NCI-H510A (cell line): Measurements from ENCODE around the gene NALCN.

ENCODE experiments used
- DNase-seq: peaks from one replicate; lab custom pipeline; 2025; lab: John Stamatoyannopoulos, UW

The NALCN gene

DNA sequence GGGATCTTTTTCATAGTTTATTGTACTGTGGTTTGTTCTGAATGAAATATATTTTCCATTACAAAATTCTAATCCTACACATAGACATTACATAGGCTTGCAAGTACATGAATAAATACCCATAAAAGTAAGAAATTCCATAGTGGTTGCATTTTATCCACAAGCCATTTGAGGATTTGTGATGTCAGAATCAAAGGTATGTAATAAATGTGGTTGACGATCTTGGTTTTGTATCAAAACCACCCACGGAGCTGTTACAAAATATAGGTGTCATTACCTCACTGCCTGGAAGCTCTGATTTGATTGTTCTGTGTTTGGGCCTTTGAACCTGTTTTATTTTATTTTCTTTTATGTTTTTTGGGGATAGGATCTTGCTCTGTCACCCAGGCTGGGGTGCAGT lies 125.1 kb downstream of the NALCN start:
- DNase-seq = no peak

GRCh38 chr13:101289764-101290163 lies 126.5 kb downstream of the NALCN start:
- peak; percentile 49 for DNase-seq

DNA sequence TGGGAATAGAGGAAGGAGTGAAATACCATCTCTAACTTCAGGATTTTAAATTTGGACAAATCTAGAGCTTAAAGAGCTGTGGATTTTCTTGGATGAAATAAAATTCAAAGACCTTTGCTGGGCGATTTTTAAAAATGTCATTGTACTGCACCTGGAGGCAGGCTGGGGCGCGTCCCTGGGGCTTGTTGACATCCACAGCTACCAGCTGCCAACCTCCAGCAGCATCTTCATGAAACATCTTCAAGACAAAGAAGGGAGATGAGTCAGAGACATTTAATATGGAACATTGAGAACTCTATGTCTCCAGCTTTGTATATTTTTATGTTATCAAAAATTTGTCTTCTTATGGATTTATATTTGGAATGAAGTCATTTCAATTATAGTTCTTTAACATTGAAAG lies 132.5 kb downstream of the NALCN start:
- DNase-seq = no peak

- DNase-seq = no peak
These were observed 143.4 kb downstream of the NALCN start for GRCh38 chr13:101272886-101273285.

DNA sequence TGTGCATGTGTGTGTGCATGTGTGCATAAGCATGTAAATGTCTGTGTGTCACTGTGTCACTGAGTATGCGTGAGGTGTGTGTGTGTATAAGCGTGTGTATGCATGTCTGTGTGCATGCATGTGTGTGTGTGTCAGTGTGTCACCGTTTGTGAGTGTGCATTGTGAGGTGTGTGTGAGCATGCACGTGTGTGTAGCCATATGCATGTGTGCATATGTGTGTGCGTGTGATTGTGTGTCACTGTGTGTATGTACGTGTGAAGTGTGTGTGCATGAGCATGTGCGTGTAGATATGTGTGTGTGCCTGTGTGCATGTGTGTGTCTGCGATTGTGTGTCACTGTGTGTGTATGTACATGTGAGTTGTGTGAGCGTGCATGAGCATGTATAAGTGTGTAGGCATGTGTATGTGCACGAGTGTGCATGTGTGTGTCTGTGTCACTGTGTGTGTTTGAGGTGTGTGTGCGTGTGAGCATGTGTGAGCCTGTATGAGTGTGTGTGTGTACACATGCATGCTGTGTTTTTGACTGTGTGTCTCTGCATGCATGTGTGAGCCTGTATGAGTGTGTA lies 144.5 kb downstream of the NALCN start:
- no peak for DNase-seq

- no peak for DNase-seq
These were observed 148.7 kb downstream of the NALCN start for GRCh38 chr13:101267656-101268055.

DNA sequence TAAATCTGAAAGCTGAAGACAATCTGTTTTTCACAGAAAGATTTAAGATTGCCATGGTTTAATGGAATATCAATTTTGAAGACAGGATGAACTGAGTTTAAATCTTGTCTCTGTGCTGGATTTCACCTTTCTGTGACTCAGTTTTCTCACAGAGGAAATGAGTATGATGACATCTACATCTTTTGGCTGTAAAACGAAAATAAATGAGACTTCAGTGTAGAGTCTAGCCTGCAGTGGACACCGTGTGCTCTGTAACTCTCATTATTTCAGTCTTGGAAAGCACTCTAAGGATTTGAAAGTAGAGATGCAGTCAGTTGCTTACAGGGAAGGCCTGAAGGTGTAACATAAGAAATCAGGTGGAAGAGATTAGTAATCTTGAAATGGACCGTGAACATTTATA lies 150.4 kb downstream of the NALCN start:
- DNase-seq = no peak

GRCh38 chr13:101264931-101265330 lies 151.4 kb downstream of the NALCN start:
- DNase-seq = no peak

DNA sequence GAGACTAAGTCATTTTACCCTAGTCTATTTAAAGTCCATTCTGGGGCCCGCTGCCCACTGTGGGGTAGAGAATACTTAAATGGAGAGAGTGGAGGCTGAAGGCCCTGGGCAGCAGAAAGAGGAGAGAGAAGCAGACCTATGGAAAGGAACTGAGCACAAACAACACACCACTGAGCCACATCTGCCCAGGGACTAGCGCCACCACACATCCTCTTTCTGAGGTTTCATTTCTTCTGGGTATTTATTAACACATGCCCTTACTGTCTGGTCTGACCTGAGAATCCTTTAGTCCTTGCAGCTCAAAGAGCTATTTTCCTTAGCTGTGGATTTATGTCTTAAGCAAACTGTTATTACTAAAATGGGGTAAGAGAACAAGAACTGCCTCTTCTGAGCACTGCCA lies 154.0 kb downstream of the NALCN start:
- no peak for DNase-seq

DNA sequence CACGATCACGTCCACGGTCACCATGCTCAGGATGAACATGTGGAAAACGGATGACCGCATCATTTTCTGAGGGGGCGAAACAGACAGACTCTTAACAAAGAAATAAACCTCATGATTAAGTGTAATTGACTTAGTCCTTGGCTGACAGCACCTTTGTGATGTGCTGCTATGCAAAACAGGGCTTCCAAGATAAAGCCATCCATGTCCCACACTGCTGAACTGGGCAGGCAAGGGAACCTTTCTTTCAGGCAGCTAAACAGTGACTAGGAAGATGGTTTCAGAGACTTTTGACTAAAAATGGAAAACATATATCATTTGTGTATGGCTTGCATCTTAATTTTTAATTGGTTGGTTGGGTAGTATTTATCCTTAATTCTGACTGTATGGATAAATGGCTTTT lies 157.8 kb downstream of the NALCN start:
- no peak for DNase-seq

DNA sequence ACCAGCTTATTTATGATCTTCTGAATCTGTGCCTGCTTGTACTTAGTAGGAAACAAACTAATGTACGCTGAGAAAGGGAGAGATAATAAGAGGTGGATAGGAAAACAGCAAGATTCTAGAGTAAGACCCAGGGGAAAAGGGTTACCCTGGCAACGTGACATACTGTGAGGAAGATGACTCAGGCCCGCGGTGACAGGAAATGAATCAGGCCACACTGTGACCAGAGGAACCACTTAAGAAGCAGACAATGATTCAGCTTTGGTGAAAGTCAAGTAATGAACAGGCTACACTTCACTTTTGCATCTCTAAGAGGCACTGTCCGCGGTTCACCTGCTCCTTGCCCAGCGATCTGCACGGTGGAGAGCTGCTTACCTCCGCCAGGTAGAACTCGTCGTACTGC lies 158.2 kb downstream of the NALCN start:
- no peak for DNase-seq

DNA sequence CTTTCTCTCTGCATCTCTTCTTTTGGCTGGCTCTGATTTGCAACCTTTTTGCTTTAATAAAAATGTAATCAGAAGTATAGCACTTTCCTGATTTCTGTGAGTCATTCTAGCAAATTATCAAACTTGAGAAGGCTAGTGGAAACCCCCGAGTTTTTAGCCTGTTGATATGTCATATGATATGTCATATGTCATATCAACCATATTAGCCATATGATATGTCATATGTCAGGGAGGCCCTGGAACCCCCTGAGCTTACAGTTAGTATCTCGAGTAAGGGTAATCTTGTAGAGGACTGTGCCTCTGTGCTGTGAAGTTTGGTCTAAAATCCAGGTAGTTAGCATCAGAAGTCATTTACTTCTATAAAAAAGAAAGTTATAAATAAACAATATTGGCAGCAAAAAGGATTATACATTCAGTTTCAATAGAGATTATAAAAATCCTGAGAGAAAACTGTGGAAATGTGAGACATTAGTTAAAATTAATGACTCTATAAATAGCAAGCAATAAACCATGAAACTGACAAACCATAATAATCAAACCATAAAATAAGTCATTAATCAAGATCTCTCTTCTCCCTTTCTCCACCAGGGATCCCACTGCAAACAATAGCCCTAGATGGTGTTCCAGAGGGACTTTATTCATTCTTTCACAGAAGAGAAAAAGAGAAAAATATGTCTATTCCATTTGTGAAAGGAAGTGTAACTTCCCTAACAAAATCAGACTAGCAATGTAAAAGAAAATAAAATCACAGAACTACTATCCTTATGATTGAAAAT lies 167.4 kb downstream of the NALCN start:
- no peak for DNase-seq

DNA sequence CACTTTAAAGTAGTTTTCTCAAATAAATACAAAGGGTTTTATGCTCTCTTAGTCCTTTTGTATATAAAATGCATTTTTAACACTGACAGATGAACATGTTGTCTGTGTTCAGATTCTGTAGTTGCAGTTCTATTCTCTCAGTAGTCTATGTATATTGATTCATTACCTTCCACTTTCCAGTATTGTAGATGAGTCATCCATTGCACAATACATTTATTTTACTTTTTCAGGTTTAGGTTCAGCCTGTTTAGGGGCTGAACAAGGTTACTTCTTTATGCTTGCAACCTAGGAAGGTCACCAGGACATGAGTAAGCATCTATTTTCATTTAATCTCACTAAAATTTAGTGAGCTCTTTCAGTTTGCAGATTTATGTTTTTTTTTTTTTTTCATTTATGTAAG lies 173.6 kb downstream of the NALCN start:
- no peak for DNase-seq

DNA sequence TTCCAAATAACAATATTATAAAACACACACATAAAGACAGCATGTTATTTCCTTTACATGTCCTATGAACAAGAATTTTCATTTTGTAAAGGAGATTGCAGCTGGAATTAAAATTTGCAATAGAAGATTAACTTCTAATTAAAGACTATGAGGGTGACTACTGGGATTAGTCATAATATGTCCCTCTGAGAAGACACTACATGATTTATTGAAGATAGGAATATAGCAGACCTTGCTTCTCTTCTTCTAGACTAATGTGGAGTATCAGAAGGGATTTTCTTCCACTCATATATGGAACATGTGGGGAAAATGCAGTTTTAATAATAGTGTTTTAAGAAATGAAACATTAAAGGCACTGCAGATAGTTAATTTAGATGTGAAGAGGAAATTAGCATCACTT lies 177.8 kb downstream of the NALCN start:
- no peak for DNase-seq

DNA sequence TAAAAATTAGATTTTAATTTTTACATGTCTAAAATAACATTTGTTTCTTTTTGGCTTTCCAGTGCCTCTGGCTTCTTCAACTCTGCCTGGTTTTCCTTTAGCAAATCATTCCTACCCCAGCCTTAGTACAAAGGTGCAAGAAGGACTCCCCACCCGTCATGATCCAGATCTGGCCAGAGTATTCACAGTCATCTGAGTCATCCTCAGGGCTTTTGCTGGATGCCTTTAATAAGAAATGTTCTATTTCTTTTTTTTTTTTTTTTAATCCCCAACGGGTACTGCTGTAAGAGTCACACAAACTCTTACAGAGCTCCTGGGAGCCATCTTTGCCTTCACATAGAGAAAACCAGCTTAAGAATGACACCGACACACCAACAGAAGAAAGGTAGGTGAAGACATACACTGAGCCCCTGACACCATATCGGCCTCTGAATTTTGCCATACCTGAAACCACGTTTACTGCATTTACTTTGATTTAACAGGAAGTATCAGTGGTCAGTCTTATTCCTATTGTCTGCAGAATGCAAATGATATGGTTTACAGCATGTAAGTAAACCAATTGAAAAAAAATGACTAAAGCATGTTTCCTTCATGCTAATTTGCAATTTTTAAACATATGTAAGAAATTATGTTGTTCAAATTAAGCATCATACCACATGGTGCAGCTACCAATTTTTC lies 184.4 kb downstream of the NALCN start:
- no peak for DNase-seq

GRCh38 chr13:101230271-101230890 lies 185.9 kb downstream of the NALCN start:
- DNase-seq = no peak

DNA sequence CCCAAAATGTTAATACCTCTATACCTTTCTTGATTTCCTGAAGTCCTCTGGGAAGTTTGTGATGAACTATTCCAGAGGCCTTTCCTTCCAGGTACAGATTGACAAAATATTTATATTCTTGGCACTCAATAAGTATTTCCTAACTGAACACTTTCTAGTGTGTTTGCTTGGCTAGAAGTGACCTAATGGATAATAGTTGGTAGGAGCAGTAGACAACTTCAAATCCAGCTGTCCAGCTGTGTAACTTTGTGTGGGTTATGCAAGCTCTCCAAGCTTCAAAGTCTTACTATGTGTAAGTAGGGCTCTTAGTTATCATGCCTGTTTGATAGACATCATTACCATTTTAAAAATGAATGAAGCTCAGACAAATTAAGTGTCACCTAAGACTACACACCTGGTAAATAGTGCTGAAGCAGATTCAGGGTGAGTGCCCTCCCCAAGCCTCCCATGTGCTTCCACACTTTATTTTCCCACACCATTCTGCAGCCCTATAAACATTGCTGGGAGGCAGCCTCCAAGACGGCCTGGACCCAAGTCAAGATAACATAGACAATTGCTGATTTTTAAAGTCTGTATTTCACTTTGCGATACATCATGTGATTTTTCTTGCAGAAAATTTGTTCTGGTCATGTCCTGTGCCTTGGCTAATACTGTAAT lies 196.6 kb downstream of the NALCN start:
- no peak for DNase-seq

- no peak for DNase-seq
These were observed 197.8 kb downstream of the NALCN start for GRCh38 chr13:101218484-101218883.

GRCh38 chr13:101217086-101217485 lies 199.2 kb downstream of the NALCN start:
- DNase-seq = no peak

DNA sequence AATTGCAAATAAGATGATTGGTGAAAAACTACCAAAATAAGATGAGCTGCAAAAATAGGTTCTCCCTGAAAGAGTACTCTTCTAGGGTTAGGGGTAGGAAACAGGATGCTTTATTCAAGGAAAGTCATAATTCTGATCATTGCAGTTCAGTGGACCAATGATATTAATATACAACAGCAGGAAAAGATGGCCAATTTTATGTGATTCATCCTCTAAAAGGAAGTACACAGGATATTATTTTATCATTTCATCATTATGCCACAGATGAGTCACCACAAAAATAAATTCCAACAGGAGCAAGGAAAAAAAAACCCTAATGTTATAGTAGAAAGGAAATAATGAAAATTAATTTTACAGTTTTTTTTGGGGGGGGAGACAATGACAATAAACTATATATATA lies 205.0 kb downstream of the NALCN start:
- DNase-seq = no peak

DNA sequence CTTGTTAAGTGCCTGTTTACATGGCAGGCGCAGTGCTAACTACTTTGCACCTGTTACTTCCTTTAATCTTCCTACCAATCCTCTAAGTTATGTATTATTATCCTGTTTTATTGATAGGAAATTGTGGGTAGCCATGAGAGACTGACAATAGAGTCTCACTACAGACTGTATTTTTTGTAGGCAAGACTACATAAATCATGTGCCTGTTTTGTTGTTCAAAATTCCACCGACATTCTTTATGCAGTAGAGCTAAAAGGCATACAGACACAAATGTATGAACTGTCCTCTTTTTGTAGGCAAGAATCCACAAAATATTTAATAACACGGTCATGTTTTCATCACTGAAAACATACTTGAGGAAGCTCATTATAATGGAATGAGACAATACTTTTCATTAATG lies 205.5 kb downstream of the NALCN start:
- no peak for DNase-seq

- DNase-seq = no peak
These were observed 207.0 kb downstream of the NALCN start for GRCh38 chr13:101209206-101209893.
